Panc1 (cell line): ENCODE data around the gene HSP90B1. TPM values are rescaled to one million over a fixed set of nuclear protein-coding genes. Genes with fewer than 3 reads are reported as not detected.
A peak's percentile ranks its signal among the peaks of the same experiment; 100 is the strongest.

Experiments
- ATAC-seq: fragments of 200-7000 bp; cut with Tn5 transposase; 2 replicates; pipeline ENCODE4 v1.9.1; 2020; ENCODE audit warnings: mild to moderate bottlenecking, moderate library complexity
- BruUV-seq: library from RNA; stranded (reverse); fragments of 400-500 nt; replicated peaks from 2 replicates; lab custom pipeline; 2021; lab: Mats Ljungman, UMichigan
- CTCF ChIA-PET: fragments of 300-600 bp; sonication (Branson Sonifier 250); formaldehyde crosslinking; loops from one replicate; lab custom pipeline; 2022; ENCODE audit warnings: antibody characterized with exemption; lab: Charles Lee
- POLR2A ChIA-PET: fragments of 300-600 bp; sonication (Branson Sonifier 250); formaldehyde crosslinking; loops from one replicate; lab custom pipeline; 2022; ENCODE audit warnings: antibody characterized with exemption; lab: Charles Lee
- DNase-seq: peaks from one replicate; pipeline ENCODE4 v3.0.0-alpha.2; 2010; ENCODE audit warnings: low read depth, low spot score
- H3K27ac ChIP-seq: 2 replicates; pipeline ENCODE4 v1.5.1; 2011; ENCODE audit warnings: mild to moderate bottlenecking, low read length, inconsistent platforms
- H3K27me3 ChIP-seq: fragments of 200-500 bp; sonication (Bioruptor generic); 2 replicates; pipeline ENCODE4 v1.6.0; 2014; ENCODE audit warnings: low read length, inconsistent platforms; ENCODE audit not compliant: control insufficient read depth, insufficient read depth
- H3K36me3 ChIP-seq: fragments of 200-500 bp; sonication (Bioruptor generic); 2 replicates; pipeline ENCODE4 v1.5.1; 2014; ENCODE audit warnings: inconsistent platforms, mild to moderate bottlenecking, low read length, moderate library complexity; ENCODE audit not compliant: control insufficient read depth, insufficient read depth
- H3K4me1 ChIP-seq: 2 replicates; pipeline ENCODE4 v1.5.1; 2011; ENCODE audit warnings: inconsistent platforms, mild to moderate bottlenecking, low read length, moderate library complexity; ENCODE audit not compliant: control insufficient read depth, insufficient read depth
- H3K4me3 ChIP-seq, 2 experiments: 2 replicates each; pipeline ENCODE4 v1.5.1; 2011 to 2012; ENCODE audit warnings: low read depth in 2 of 2, low read length in 2 of 2, mild to moderate bottlenecking in 2 of 2, inconsistent platforms in 1 of 2, moderate library complexity in 1 of 2
- H3K9me3 ChIP-seq: fragments of 200-500 bp; sonication (Bioruptor generic); 2 replicates; pipeline ENCODE4 v1.5.1; 2014; ENCODE audit warnings: low read depth, mild to moderate bottlenecking, inconsistent platforms, low read length, moderate library complexity; ENCODE audit not compliant: control insufficient read depth, insufficient read depth
- POLR2AphosphoS5 ChIP-seq: IDR thresholded peaks from 2 replicates; pipeline ENCODE4 v1.6.1; 2012; ENCODE audit warnings: mild to moderate bottlenecking, low read depth, low read length, moderate library complexity
- SIN3A ChIP-seq: IDR thresholded peaks from 2 replicates; pipeline ENCODE4 v1.6.1; 2012; ENCODE audit warnings: low read depth, mild to moderate bottlenecking, low read length, moderate library complexity, borderline replicate concordance; ENCODE audit not compliant: insufficient read depth
- TCF7L2 ChIP-seq: IDR thresholded peaks from 2 replicates; pipeline ENCODE4 v1.6.1; 2011; ENCODE audit warnings: mild to moderate bottlenecking, low read depth, low read length, inconsistent platforms
- in situ Hi-C: cut with HindIII; loops from 2 replicates; pipeline ENCODE4 v1.10.0; 2016; ENCODE audit warnings: low sequenced_read_pairs, low pct_unique_long_range_greater_than_20kb
- intact Hi-C: fragments of 100-400 bp; cut with micrococcal nuclease; formaldehyde crosslinking; loops from one replicate; pipeline ENCODE4 v1.10.0; 2022; ENCODE audit not compliant: unreplicated experiment
- total RNA-seq: library from RNA; stranded (reverse); gene quantifications from one replicate; pipeline ENCODE4 v1.2.1, GENCODE V29; 2021; ENCODE audit not compliant: unreplicated experiment
- TF ChIP-seq, protein P1 (sequence below): fragments of 450-650 bp; IDR thresholded peaks from 2 replicates; pipeline ENCODE4 v1.5.1; 2017; ENCODE audit warnings: mild to moderate bottlenecking
- TF ChIP-seq, protein P2 (sequence below), 2 experiments: IDR thresholded peaks; 2 replicates each; pipeline ENCODE4 v1.6.1; 2011 to 2012; ENCODE audit warnings: low read depth in 2 of 2, control low read depth in 1 of 2, low read length in 1 of 2, mild to moderate bottlenecking in 1 of 2, moderate library complexity in 1 of 2; ENCODE audit not compliant: insufficient read depth in 1 of 2

HSP90B1 gene
- total RNA-seq, 1 experiment from 2014 or later = 503 TPM

DNA sequence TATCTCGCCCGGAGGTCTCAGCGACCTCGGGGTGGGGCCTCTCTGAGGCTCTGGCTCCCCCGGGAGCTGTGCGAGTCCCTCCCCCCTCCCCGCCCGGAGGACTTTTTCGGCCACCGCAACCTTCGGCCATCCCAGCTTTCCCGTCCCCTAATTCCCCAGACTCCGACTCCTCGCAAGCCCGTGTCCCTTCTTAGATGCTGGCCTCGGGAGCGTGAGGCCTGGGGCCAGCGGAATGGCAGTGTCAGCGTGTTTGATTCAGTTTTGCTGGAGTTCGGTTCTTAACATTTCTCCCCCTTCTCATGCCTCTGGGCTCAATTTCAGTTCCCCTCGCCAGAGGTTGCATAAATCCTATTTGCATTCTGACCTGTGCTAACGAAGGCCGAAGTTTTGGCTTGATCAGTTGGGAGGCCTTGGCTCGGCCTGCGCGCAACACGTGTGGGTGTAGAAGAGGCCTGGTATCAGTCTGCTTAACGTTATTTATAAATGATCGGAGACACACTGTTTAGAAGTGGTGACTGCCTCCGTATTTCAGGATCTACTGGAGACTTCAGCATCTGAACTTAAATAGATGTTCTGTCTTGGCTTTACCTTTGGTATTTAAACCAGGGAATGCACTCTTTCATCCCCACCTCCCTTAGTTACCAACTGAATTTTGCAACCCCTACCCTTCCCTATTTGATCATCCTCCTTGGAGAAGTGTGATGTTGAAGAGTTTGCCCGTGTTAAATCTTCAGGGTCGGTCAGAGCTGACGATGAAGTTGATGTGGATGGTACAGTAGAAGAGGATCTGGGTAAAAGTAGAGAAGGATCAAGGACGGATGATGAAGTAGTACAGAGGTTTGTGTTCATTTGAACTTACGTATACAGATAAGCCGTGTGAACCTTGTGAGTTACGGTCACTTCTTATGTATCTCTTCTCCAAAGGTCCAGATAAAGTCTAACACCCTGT, 851 bp downstream of the HSP90B1 start:
- ChIA-PET POLR2A (interaction anchor here (0.6 kb wide), 3 partner anchors 20 to 344 kb away, joined by 3 to 5 read pairs (median 3); no protein-coding TSS in a partner anchor), CTCF (no interaction called here)
- no peaks in the 10 kb centered on the region for H3K27me3 ChIP-seq
- BruUV-seq = no TSS peak
- peak overlapping the region; percentile 87 for H3K27ac ChIP-seq
- TF ChIP-seq TCF7L2 (no peak), SIN3A (no peak), POLR2AphosphoS5 (no peak)
- TF ChIP-seq, protein P1, sequence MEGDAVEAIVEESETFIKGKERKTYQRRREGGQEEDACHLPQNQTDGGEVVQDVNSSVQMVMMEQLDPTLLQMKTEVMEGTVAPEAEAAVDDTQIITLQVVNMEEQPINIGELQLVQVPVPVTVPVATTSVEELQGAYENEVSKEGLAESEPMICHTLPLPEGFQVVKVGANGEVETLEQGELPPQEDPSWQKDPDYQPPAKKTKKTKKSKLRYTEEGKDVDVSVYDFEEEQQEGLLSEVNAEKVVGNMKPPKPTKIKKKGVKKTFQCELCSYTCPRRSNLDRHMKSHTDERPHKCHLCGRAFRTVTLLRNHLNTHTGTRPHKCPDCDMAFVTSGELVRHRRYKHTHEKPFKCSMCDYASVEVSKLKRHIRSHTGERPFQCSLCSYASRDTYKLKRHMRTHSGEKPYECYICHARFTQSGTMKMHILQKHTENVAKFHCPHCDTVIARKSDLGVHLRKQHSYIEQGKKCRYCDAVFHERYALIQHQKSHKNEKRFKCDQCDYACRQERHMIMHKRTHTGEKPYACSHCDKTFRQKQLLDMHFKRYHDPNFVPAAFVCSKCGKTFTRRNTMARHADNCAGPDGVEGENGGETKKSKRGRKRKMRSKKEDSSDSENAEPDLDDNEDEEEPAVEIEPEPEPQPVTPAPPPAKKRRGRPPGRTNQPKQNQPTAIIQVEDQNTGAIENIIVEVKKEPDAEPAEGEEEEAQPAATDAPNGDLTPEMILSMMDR = no peak
- TF ChIP-seq, protein P2, sequence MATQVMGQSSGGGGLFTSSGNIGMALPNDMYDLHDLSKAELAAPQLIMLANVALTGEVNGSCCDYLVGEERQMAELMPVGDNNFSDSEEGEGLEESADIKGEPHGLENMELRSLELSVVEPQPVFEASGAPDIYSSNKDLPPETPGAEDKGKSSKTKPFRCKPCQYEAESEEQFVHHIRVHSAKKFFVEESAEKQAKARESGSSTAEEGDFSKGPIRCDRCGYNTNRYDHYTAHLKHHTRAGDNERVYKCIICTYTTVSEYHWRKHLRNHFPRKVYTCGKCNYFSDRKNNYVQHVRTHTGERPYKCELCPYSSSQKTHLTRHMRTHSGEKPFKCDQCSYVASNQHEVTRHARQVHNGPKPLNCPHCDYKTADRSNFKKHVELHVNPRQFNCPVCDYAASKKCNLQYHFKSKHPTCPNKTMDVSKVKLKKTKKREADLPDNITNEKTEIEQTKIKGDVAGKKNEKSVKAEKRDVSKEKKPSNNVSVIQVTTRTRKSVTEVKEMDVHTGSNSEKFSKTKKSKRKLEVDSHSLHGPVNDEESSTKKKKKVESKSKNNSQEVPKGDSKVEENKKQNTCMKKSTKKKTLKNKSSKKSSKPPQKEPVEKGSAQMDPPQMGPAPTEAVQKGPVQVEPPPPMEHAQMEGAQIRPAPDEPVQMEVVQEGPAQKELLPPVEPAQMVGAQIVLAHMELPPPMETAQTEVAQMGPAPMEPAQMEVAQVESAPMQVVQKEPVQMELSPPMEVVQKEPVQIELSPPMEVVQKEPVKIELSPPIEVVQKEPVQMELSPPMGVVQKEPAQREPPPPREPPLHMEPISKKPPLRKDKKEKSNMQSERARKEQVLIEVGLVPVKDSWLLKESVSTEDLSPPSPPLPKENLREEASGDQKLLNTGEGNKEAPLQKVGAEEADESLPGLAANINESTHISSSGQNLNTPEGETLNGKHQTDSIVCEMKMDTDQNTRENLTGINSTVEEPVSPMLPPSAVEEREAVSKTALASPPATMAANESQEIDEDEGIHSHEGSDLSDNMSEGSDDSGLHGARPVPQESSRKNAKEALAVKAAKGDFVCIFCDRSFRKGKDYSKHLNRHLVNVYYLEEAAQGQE (IDR thresholded peaks at IDR 0.05; ENCODE audit: insufficient read depth in 1 of 2, low read depth in 2 of 2, low read length in 1 of 2) = no peak
- ATAC-seq = peak; percentile 19; the same call in 1 of the 2 replicates
- DNase-seq = no peak
- intact Hi-C loops (no loop called here), in situ Hi-C loops (no loop called here)
- peak overlapping the region; percentile 62 to 99 for H3K4me3 ChIP-seq
- no peaks in the 10 kb centered on the region for H3K9me3 ChIP-seq
- peaks cover 38% of the 10 kb centered on the region for H3K36me3 ChIP-seq
- peaks cover 24% of the 10 kb centered on the region for H3K4me1 ChIP-seq

DNA sequence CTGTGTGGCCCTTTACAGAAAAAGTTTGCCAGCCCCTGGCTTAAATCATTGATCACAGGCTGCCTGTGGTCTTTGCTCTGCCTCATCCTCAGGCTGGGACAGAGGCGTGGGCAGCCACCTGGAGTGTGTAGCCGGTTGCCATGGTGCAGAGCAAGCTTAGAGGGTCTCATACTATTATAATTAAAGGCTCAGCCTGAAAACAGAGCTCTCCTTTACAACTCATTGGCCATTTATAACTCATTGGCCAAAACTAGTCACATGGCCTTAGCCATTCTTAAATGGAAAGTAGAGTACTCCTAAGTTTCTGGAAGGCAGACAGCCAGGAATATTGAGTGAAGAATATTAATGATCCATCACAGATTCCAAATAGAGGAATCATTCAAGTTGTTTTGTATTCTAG, 3.0 kb downstream of the HSP90B1 start:
- intact Hi-C loops (no loop called here), in situ Hi-C loops (no loop called here)
- ChIA-PET CTCF (no interaction called here), POLR2A (no interaction called here)
- Histone ChIP-seq H3K36me3 (peaks cover 55% of the 10 kb centered on the region), H3K9me3 (no peaks in the 10 kb centered on the region), H3K27me3 (no peaks in the 10 kb centered on the region), H3K27ac (no peak overlapping the region), H3K4me3 (no peak overlapping the region), H3K4me1 (peaks cover 23% of the 10 kb centered on the region)
- DNase-seq (no peak), ATAC-seq (no peak)
- no peak for TF ChIP-seq SIN3A
- TF ChIP-seq TCF7L2 = no peak
- TF ChIP-seq, protein P2 (IDR thresholded peaks at IDR 0.05; ENCODE audit: insufficient read depth in 1 of 2, low read depth in 2 of 2, low read length in 1 of 2) = no peak
- TF ChIP-seq, protein P1 = no peak
- TF ChIP-seq POLR2AphosphoS5 = no peak
- BruUV-seq = no TSS peak
